Duodenal mucosa (tissue), 2 donors: Measurements from ENCODE around the gene NFKBIL1.

ENCODE experiments used
- H3K27ac ChIP-seq: one replicate; pipeline ENCODE4 v1.7.0; 2013; ENCODE audit warnings: low read depth, low read length
- H3K27me3 ChIP-seq, 2 donors: one replicate each; pipeline ENCODE4 v1.7.0; 2013; ENCODE audit warnings: low read length in 2 of 2, control low read depth in 1 of 2; ENCODE audit not compliant: insufficient read depth in 2 of 2, control insufficient read depth in 1 of 2
- H3K36me3 ChIP-seq, 2 donors: one replicate each; pipeline ENCODE4 v1.7.0; 2013; ENCODE audit warnings: low read length in 2 of 2, control low read depth in 1 of 2; ENCODE audit not compliant: insufficient read depth in 2 of 2, control insufficient read depth in 1 of 2
- H3K4me1 ChIP-seq, 2 donors: one replicate each; pipeline ENCODE4 v1.7.0; 2013; ENCODE audit warnings: low read length in 2 of 2, control low read depth in 1 of 2; ENCODE audit not compliant: insufficient read depth in 2 of 2, control insufficient read depth in 1 of 2
- H3K4me3 ChIP-seq, 2 donors: one replicate each; pipeline ENCODE4 v1.7.0; 2013; ENCODE audit warnings: low read length in 2 of 2, low read depth in 1 of 2
- H3K9ac ChIP-seq, 2 donors: one replicate each; pipeline ENCODE4 v1.7.0; 2013; ENCODE audit warnings: low read length in 2 of 2, low read depth in 1 of 2
- H3K9me3 ChIP-seq, 2 donors: one replicate each; pipeline ENCODE4 v1.7.0; 2013; ENCODE audit warnings: low read length in 2 of 2, control low read depth in 1 of 2; ENCODE audit not compliant: control insufficient read depth in 1 of 2

Gene NFKBIL1

DNA sequence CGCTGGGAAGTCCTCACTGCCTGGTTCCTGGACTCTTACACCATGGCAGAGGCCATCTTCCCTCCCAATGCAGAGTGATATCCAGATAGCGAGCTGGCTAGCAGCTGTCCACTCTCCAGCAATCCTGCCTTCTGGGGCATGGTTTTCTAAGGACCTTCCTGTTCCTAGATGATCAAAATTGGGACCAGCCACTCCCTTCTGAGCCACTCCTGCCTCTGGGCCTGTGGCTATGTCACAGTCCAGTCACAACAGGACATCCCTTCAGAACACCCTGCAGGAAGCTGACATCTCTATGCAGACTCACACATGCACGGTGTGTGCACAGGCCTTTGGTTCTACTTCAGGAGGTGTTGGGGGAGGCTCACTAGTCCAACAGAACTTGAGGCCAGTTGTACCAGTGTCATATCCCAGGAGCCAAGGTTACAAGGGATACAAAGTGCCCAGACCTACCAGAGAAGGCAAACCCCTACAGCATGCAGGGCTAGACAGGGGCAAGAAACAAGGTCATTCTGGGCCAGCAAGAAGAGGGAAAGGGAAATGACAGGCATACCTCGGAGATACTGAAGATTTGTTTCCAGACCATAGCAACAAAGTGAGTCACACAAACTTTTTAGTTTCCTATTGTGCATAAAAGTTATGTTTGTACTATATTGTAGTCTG lies 21.3 kb upstream of the NFKBIL1 start:
- H3K4me1 ChIP-seq = peaks cover 6 to 8% of the 10 kb centered on the region in 2 donors
- no peaks in the 10 kb centered on the region for H3K27me3 ChIP-seq
- H3K4me3 ChIP-seq = no peak overlapping the region
- H3K9ac ChIP-seq = no peak overlapping the region
- no peaks in the 10 kb centered on the region for H3K9me3 ChIP-seq
- H3K36me3 ChIP-seq = peaks cover 12 to 17% of the 10 kb centered on the region in 2 donors
- no peak overlapping the region for H3K27ac ChIP-seq

DNA sequence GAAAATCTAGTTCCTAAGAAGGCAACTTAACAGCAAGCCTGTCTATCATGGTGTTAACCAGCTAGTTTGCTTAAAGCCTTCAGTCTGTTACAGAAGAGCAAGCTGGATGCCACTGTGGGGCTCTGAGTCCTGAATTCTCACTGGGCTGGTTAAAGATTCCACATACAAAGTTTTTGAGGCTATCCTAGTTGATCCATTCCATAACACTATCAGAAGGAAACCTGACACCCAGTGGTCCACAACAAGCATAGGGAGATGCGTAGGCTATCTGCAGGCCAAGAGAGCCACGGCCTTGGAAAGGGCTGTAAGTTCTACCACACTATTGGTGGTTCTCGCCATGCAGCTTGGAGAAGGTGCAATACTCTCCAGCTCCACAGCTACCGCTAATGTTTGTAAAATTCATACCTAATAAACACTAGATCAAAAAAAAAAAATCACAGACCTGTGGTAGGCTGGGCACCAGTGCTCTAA lies 19.1 kb upstream of the NFKBIL1 start:
- peaks cover 22 to 38% of the 10 kb centered on the region in 2 donors for H3K36me3 ChIP-seq
- H3K27ac ChIP-seq = no peak overlapping the region
- H3K4me3 ChIP-seq = no peak overlapping the region
- H3K9me3 ChIP-seq = no peaks in the 10 kb centered on the region
- H3K4me1 ChIP-seq = peaks cover 6 to 8% of the 10 kb centered on the region in 2 donors
- H3K27me3 ChIP-seq = no peaks in the 10 kb centered on the region
- no peak overlapping the region for H3K9ac ChIP-seq

GRCh38 chr6:31528821-31529328 lies 18.5 kb upstream of the NFKBIL1 start, which contains the start of gene MCCD1:
TSS of gene MCCD1 (plus strand) at chr6:31528962. CDS start at chr6:31529015, 53 bp downstream.
- Histone ChIP-seq H3K4me3 (no peak within 1 kb of the TSS), H3K27ac (no peak within 1 kb of the TSS), H3K4me1 (peaks cover 6 to 8% of the 10 kb centered on the region in 2 donors), H3K9ac (no peak within 1 kb of the TSS), H3K9me3 (no peaks in the 10 kb centered on the region), H3K36me3 (peaks cover 22 to 44% of the 10 kb centered on the region in 2 donors), H3K27me3 (no peaks in the 10 kb centered on the region)

DNA sequence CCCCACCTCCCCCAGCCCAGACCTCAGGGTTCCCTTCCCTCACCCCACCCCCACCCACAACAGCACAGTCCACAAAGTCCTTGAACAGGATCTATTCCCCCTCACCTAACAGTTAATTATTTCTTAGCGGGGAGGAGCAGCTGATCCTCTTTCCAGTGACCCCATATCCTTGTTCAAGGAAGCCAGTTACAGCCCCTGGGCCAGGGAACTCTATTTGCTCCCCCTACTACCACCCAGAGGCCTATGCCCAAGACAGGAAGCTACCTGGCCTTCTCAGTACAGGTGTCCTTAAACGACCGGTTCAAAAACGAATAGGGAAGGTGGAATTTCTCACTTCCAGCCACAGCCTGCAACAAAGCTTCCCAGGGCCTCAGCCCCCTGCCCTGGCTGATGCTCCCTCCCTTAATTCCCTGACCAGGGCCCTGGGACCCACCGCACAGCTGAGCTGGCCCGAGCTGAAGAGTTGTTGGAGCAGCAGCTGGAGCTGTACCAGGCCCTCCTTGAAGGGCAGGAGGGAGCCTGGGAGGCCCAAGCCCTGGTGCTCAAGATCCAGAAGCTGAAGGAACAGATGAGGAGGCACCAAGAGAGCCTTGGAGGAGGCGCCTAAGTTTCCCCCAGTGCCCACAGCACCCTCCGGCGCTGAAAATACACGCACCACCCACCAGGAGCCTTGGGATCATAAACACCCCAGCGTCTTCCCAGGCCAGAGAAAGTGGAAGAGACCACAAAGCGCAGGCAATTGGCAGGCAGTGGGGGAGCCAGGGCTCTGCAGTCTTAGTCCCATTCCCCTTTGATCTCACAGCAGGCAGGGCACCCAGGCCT lies 17.9 kb upstream of the NFKBIL1 start:
- peaks cover 6 to 8% of the 10 kb centered on the region in 2 donors for H3K4me1 ChIP-seq
- H3K9me3 ChIP-seq = no peaks in the 10 kb centered on the region
- peaks cover 28 to 50% of the 10 kb centered on the region in 2 donors for H3K36me3 ChIP-seq
- no peak overlapping the region for H3K9ac ChIP-seq
- no peak overlapping the region for H3K27ac ChIP-seq
- no peaks in the 10 kb centered on the region for H3K27me3 ChIP-seq
- H3K4me3 ChIP-seq = no peak overlapping the region

GRCh38 chr6:31530659-31531058 lies 16.7 kb upstream of the NFKBIL1 start:
- Histone ChIP-seq H3K4me1 (peaks cover 3 to 7% of the 10 kb centered on the region in 2 donors), H3K9ac (no peak overlapping the region), H3K27ac (no peak overlapping the region), H3K36me3 (peaks cover 39 to 62% of the 10 kb centered on the region in 2 donors), H3K9me3 (no peaks in the 10 kb centered on the region), H3K27me3 (no peaks in the 10 kb centered on the region), H3K4me3 (no peak overlapping the region)

DNA sequence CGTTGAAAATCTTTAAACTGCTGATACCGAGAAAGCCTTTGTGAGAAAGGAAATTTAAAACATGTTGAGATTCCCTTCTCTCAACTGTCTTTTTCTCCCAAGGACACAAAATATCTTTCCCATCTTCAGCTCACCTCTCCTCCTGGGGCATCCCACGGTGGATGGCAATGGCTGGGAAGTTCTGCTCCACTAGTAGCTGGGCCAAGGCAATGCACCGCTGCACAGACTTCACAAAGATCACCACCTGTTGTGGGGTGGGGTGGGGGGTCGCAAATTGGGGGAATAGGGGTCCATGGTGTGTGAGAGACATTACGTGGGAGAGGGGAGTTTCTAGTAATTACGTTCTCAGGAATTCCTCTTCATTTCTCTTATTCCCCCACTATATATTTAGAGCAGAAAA lies 16.2 kb upstream of the NFKBIL1 start:
- Histone ChIP-seq H3K9ac (no peak overlapping the region), H3K27ac (no peak overlapping the region), H3K27me3 (no peaks in the 10 kb centered on the region), H3K9me3 (no peaks in the 10 kb centered on the region), H3K4me1 (peaks cover 0 to 2% of the 10 kb centered on the region in 2 donors), H3K4me3 (no peak overlapping the region), H3K36me3 (peaks cover 44 to 67% of the 10 kb centered on the region in 2 donors)

DNA sequence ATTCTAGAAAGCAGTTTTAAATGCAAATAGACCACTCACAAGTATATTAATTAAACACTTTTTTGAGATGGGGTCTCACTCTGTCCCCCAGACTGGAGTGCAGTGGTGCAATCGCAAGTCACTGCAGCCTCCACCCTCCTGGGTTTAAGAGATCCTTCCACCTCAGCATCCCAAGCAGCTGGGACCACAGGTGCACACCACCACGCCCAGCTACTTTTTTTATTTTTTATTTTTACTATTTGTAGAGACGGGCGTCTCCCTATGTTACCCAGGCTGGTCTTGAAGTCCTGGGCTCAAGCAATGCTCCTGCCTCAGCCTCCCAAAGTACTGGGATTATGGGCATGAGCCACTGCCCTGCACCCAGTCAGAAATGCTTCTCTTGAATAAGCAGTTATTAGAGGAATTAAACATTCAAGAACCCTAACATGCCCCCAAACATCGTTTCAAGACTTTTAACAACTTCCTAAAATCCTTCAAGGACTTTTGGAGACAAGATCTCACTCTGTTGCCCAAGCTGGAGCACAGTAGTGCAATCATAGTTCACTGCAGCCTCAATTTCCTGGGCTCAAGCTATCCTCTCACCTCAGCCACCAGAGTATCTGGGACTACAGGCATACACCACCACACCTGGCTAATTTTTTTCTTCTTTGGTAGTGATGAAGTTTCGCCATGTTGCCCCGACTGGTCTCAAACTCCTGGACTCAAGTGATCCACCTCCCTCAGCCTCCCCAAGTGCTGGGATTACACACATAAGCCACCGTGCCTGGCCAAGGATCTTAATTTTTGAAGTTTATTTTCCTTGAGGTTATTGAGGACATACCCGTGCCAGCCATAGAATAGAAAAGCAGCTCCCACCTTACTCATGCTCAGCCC lies 15.4 kb upstream of the NFKBIL1 start:
- Histone ChIP-seq H3K9me3 (no peaks in the 10 kb centered on the region), H3K4me3 (no peak overlapping the region), H3K27me3 (no peaks in the 10 kb centered on the region), H3K9ac (no peak overlapping the region), H3K36me3 (peaks cover 50 to 75% of the 10 kb centered on the region in 2 donors), H3K4me1 (no peaks in the 10 kb centered on the region), H3K27ac (no peak overlapping the region)

- H3K9ac ChIP-seq = no peak overlapping the region
- H3K9me3 ChIP-seq = no peaks in the 10 kb centered on the region
- H3K36me3 ChIP-seq = peaks cover 50 to 82% of the 10 kb centered on the region in 2 donors
Measured at GRCh38 chr6:31532644-31533454, 14.6 kb upstream of the NFKBIL1 start.

GRCh38 chr6:31533455-31533841 lies 14.0 kb upstream of the NFKBIL1 start:
- no peak overlapping the region for H3K4me3 ChIP-seq
- no peak overlapping the region for H3K9ac ChIP-seq
- H3K27ac ChIP-seq = no peak overlapping the region
- peaks cover 0 to 2% of the 10 kb centered on the region in 2 donors for H3K4me1 ChIP-seq
- no peaks in the 10 kb centered on the region for H3K9me3 ChIP-seq
- H3K36me3 ChIP-seq = peaks cover 51 to 87% of the 10 kb centered on the region in 2 donors
- H3K27me3 ChIP-seq = no peaks in the 10 kb centered on the region

More at GRCh38 chr6:31532644-31533454, 14.6 kb upstream of the NFKBIL1 start:
- Histone ChIP-seq H3K4me1 (no peaks in the 10 kb centered on the region), H3K4me3 (no peak overlapping the region), H3K27ac (no peak overlapping the region), H3K27me3 (no peaks in the 10 kb centered on the region)
